GM18499 (cell line): Measurements from ENCODE around the gene SLC9A9.

Experiments
- ATAC-seq: cut with Tn5 transposase; IDR thresholded peaks from one replicate; pipeline ENCODE4 v1.9.1; 2021; ENCODE audit warnings: moderate number of reproducible peaks; ENCODE audit not compliant: insufficient read depth, unreplicated experiment

SLC9A9 gene

DNA sequence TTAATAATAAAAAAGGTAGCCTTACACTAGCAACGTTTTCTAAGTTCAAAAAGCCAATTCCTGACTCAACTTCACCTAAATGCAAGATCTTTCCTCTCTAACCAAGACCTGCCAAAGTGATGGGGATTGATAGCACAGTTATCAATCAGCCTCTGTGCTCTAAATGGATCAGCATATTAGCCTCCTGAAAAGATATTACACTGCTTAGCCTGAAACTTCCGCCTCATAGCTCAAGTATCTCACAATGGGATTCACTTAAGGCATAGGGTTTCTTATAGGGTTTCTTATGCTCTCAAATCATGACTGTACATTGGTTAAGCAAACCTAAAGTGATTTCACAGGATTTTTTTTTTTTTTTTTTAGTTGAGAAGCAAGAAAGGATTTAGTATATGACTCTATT lies 436 bp upstream of the SLC9A9 start:
- ATAC-seq, result no peak

DNA sequence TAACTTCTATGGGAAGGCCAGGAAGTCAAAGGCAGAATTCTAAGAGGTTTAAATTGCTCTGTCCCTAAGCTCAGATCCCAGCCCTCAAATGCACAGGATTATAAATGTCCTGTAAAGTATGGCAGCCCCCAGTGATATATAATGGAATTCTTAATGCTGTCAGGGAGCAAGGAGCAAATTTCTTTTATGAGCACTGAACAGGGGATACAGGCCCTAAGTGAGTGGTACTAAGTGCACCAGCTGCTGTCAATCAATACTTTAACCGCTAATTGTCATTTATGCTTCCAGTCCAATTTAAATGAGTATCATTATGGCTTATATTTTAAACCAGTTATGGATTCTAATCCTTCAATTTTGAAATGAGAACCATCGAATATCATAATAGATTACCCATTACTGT lies 4.7 kb downstream of the SLC9A9 start:
- no peak for ATAC-seq

GRCh38 chr3:143840636-143841035 lies 7.6 kb downstream of the SLC9A9 start:
- no peak for ATAC-seq

GRCh38 chr3:143839980-143840379 lies 8.3 kb downstream of the SLC9A9 start:
- peak; percentile 78 for ATAC-seq

GRCh38 chr3:143837076-143837475 lies 11.2 kb downstream of the SLC9A9 start:
- ATAC-seq, result no peak

- no peak for ATAC-seq
Observed at GRCh38 chr3:143835312-143835711, 13.0 kb downstream of the SLC9A9 start.

DNA sequence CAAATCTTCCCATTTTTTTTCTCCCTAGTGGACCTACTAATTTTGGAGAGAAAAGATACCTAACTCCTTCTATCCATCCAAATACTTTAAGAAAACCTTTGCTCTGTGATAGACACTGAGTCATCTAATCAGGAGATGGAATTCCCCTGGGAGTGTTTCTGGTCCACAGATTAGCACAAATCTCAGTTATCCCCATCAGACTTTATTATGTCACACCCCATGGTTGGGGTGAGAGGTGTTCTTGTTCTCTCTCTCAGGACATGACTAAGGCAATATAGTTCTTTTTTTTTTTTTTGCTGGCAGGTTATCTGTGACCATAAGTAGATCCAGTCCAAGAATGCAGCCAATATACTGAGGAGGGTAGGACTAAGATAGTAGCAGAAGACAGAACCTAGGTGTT lies 15.8 kb downstream of the SLC9A9 start:
- ATAC-seq, result peak; percentile 36

- ATAC-seq, result peak; percentile 61
Observed at GRCh38 chr3:143831994-143832393, 16.3 kb downstream of the SLC9A9 start.

GRCh38 chr3:143831208-143831607 lies 17.1 kb downstream of the SLC9A9 start:
- ATAC-seq, result peak; percentile 34

DNA sequence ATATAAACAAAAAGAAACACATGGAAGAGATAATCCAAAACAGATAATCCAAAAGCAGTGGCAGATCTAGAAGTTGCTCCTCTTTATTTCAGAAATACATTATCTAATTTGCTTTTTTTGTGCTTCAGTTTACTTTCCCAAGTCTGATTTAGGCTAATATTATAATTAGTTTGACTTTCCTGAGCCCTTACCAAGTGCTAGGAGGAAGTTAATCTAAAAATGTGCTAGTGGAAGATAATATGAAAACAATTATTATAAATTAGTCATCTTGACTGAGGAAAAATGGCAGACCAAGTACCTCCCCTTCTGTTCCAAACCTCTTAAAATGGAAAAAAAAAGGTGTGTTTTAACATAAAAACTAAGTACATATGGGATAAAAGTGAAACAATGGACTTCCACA lies 17.5 kb downstream of the SLC9A9 start:
- ATAC-seq, result no peak

DNA sequence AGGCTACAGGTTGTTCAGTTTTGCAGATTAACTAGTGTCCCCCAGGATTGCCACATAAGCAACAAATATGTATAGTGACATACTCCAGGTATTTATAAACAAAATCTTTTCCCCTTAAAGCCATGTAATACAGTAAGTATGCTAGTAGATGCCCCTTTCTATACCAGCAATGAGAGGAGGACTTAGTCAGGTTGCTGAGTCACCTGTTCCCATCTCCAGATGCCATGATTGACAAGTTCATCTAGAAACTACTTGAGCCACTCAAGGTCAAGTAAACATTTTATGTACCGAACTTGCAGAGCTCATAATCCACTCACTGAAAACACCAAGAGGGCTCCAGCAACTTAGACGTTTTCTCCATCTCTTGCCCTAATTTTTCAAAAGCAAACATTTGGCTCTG lies 18.2 kb downstream of the SLC9A9 start:
- no peak for ATAC-seq

- ATAC-seq, result no peak
Observed at GRCh38 chr3:143827425-143827824, 20.8 kb downstream of the SLC9A9 start.

DNA sequence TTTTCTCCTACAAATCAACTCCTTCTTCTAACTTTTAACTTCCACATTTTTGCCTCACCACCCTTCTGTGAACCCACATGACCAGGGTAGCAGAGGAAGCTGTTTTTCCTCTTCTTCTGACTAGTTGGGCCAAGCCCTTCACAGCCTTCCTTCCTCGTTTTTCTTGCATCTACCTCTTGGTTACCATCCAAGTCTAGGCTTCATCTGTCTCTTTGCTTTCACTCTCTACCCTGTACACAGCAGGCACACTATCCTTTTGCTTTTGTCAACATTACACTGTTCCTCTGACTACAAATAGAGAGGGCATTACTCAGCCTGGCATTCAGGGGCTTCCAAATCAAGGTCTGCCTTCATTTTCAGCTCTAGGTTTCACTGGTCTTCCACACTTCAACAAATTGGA lies 22.0 kb downstream of the SLC9A9 start:
- no peak for ATAC-seq

GRCh38 chr3:143825513-143825912 lies 22.8 kb downstream of the SLC9A9 start:
- peak; percentile 66 for ATAC-seq

DNA sequence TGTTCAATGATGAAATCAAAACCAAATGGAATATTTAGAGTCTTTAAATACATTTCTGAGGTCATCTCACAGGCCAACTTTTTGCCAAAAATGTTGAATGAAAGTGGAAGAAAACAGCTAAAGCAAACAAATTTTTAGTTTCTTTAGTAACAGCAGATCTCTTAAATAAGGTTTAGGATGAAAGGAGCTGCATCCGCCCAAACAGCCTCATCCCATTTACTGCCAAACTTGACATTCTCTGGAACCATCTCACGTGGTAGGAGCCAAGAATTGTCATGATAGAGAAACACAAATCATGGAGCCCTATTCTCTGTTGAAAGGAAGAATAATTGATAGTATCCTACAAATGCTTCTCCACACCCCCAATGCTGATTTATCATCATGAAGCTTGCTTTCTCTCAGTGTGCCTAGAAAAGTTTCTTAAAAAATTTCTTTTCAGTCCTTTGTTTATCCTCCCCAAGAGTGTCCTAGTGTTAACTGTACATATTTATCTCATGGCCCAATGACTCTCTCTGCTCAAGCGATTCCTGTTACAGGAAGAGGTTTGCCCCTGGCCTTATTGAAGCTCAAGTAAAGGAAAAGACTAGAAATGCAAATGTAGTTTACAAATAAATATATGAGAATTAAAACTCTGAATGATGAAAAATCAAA lies 23.4 kb downstream of the SLC9A9 start:
- ATAC-seq, result no peak

GRCh38 chr3:143822798-143823197 lies 25.5 kb downstream of the SLC9A9 start:
- no peak for ATAC-seq

GRCh38 chr3:143822374-143822773 lies 25.9 kb downstream of the SLC9A9 start:
- no peak for ATAC-seq

- ATAC-seq, result no peak
Observed at GRCh38 chr3:143821862-143822261, 26.4 kb downstream of the SLC9A9 start.

GRCh38 chr3:143820466-143821221 lies 27.6 kb downstream of the SLC9A9 start:
- no peak for ATAC-seq

DNA sequence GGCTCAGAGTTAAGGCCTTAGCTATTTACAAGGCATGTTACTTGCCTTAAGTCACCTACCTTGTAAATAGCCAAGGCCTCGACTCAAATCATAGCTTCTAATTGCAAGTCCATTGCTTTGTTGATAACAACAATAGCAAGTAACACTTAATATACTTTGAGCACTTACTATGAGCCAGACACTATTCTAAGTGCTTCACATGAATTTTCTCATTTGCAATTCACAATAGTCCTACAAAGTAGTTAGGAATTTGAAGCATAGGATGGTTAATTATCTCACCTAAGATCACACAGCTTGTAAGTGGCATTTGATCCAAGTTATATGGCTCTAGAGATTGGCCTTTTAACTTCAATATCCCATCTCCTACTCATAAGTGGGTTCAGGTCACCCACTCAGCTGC lies 28.4 kb downstream of the SLC9A9 start:
- no peak for ATAC-seq

DNA sequence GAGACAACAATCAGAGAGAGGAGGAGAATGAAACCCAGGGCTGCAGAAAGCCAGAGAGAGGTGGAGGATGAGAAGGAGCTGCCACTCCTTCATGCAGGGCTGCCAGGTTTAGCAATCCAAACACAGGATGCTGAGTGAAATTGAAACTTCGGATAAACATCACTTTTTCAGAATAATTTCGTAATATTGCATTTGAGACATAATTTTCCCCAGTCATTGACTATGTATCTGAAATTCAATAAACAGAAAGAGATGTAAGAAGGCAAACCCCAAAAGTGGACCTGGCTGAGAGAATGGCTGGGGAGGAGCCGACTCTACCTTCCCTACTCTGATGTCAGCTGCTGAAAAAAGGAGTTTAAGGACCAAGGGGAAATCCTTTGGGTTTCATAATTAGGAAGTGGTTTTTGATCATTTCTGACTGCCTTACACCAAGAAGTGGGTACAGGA lies 33.8 kb downstream of the SLC9A9 start:
- ATAC-seq, result no peak

GRCh38 chr3:143812481-143812880 lies 35.8 kb downstream of the SLC9A9 start:
- ATAC-seq, result no peak
